Activated T-helper 1 cell treated with anti-CD3 and anti-CD28 coated beads, Interleukin-12 subunit alpha, Interleukin-12 subunit beta, Interleukin-2, Interleukin-4 antibody, amounts not matched to agents 30 ng/mL and 10 ng/mL and 1 ng/mL, durations not matched to agents 14 hours and 24 hours and 36 hours (primary cell): ENCODE results near the gene MAPK8IP3. TPM values are rescaled to one million over a fixed set of nuclear protein-coding genes. Genes with fewer than 3 reads are reported as not detected.

Experiments
- DNase-seq: peaks from one replicate; pipeline ENCODE4 v3.0.0; 2021; ENCODE audit warnings: low spot score
- H3K27ac Mint-ChIP-seq: one replicate; pipeline ENCODE4 v1.8.0; 2021; ENCODE audit warnings: mild to moderate bottlenecking, mixed read lengths
- H3K27me3 Mint-ChIP-seq: one replicate; pipeline ENCODE4 v1.8.0; 2022; ENCODE audit warnings: mild to moderate bottlenecking, moderate library complexity, mixed read lengths; ENCODE audit not compliant: insufficient read depth
- H3K36me3 Mint-ChIP-seq: one replicate; pipeline ENCODE4 v1.8.0; 2021; ENCODE audit warnings: low read depth, mixed read lengths
- H3K4me1 Mint-ChIP-seq: one replicate; pipeline ENCODE4 v1.8.0; 2021; ENCODE audit warnings: low read depth, mixed read lengths
- H3K4me3 Mint-ChIP-seq: one replicate; pipeline ENCODE4 v1.8.0; 2021; ENCODE audit warnings: mild to moderate bottlenecking, moderate library complexity, mixed read lengths
- H3K9me3 Mint-ChIP-seq: one replicate; pipeline ENCODE4 v1.8.0; 2021; ENCODE audit warnings: mixed read lengths
- intact Hi-C: fragments of 100-400 bp; cut with micrococcal nuclease; formaldehyde crosslinking; loops from one replicate; pipeline ENCODE4 v1.15.1; 2024
- total RNA-seq: library from RNA; stranded (reverse); gene quantifications from 2 replicates; pipeline ENCODE4 v1.2.3, GENCODE V29; 2022

The MAPK8IP3 gene
- total RNA-seq, 1 donor from 2014 or later: 84.6 TPM

DNA sequence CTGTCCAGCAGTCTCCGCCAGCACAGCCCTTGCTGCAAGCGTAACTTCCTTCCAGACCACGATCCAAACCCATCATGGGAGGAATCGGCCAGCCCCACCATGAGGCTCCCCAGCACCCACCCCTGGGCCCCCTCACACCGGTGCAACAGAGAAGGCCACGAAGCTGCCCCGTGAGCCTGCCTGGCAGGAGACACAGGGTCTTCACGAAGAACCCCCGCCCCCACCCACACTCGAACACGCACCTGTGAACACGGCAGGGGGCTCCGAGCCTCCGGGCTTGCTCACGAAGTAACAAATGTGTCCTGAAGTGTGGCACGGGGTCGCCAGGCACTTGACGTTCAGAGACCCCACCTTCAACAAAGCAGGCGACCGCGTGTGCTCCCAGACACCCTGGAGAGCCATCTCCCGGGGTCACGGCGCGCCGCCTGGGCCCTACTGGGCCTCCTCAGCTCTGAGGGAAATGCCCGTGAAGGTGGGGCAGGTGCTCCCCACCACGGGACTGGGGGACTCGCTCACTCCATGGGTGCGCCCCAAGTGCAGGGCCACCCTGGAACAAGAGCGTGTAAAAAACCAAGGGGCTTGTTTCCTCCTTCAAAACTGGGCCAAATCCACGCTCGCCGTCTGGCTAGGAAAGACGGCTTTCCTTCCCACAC, 113.0 kb downstream of the MAPK8IP3 start:
- Mint-ChIP-seq H3K4me3 (no peak overlapping the region), H3K36me3 (peaks cover 11% of the 10 kb centered on the region), H3K27me3 (no peaks in the 10 kb centered on the region), H3K27ac (no peak overlapping the region), H3K9me3 (no peaks in the 10 kb centered on the region), H3K4me1 (no peaks in the 10 kb centered on the region)
- DNase-seq: no peak
- intact Hi-C loops: no loop called here

DNA sequence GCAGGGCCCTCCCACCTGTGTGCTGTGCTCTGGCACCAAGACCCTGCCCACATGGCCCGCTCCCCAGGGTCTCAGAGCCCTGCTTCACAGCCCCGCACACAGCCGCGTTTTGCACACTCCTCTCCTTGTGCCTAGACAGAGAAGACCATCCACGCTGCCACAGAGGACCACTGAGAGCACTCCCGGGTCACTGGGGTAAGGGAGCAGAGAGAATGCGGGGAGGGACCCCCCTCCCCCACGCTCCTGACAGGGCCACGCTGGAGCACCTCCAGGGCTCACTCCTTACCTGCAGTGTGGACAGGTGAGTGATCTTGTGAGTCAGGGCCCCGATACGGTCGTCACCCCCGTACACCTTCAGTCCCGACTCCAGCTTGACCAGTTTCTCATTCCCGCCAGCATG, 113.6 kb downstream of the MAPK8IP3 start:
- DNase-seq: no peak
- Mint-ChIP-seq H3K27ac (no peak overlapping the region), H3K36me3 (peaks cover 11% of the 10 kb centered on the region), H3K4me3 (no peak overlapping the region), H3K27me3 (no peaks in the 10 kb centered on the region), H3K4me1 (peaks cover 5% of the 10 kb centered on the region), H3K9me3 (no peaks in the 10 kb centered on the region)
- intact Hi-C loops: no loop called here

Other genes with a start within 250 kb of the MAPK8IP3 start
- gene CLCN7, start 231.2 kb upstream of the MAPK8IP3 start, total RNA-seq: 61.7 and 68.7 TPM in 2 replicates
- gene PTX4, start 217.3 kb upstream of the MAPK8IP3 start, total RNA-seq: 0.20 TPM in 1 of 2 replicates, not detected in the other
- gene TELO2, start 212.8 kb upstream of the MAPK8IP3 start, total RNA-seq: 94.1 and 95.3 TPM in 2 replicates
- gene TMEM204, start 172.5 kb upstream of the MAPK8IP3 start, total RNA-seq: 22.8 and 23.7 TPM in 2 replicates
- gene IFT140, start 94.1 kb upstream of the MAPK8IP3 start, total RNA-seq: 8.8 and 9.5 TPM in 2 replicates
- gene CRAMP1, start 93.8 kb upstream of the MAPK8IP3 start, total RNA-seq: 38.6 and 38.7 TPM in 2 replicates
- 106 and 119 TPM in 2 replicates for gene JPT2, start 27.9 kb upstream of the MAPK8IP3 start, total RNA-seq
- gene NME3, start 65.3 kb downstream of the MAPK8IP3 start, total RNA-seq: 49.5 and 49.9 TPM in 2 replicates
- 31.0 and 32.7 TPM in 2 replicates for gene EME2, start 66.6 kb downstream of the MAPK8IP3 start, total RNA-seq
- 209 and 215 TPM in 2 replicates for gene MRPS34, start 66.9 kb downstream of the MAPK8IP3 start, total RNA-seq
- gene SPSB3, start 76.4 kb downstream of the MAPK8IP3 start, total RNA-seq: 30.3 and 30.8 TPM in 2 replicates
- gene NUBP2, start 76.8 kb downstream of the MAPK8IP3 start, total RNA-seq: 81.6 and 82.8 TPM in 2 replicates
- gene IGFALS, start 87.5 kb downstream of the MAPK8IP3 start, total RNA-seq: not detected in 2 replicates
- 57.8 and 58.7 TPM in 2 replicates for gene HAGH, start 120.6 kb downstream of the MAPK8IP3 start, total RNA-seq
- 19.4 and 20.2 TPM in 2 replicates for gene FAHD1, start 121.0 kb downstream of the MAPK8IP3 start, total RNA-seq
- not detected in 2 replicates for gene MEIOB, start 166.0 kb downstream of the MAPK8IP3 start, total RNA-seq
- not detected in 2 replicates for gene HS3ST6, start 212.2 kb downstream of the MAPK8IP3 start, total RNA-seq
- 22.1 and 26.1 TPM in 2 replicates for gene MSRB1, start 237.0 kb downstream of the MAPK8IP3 start, total RNA-seq
- gene RPL3L, start 248.5 kb downstream of the MAPK8IP3 start, total RNA-seq: 1.1 and 1.9 TPM in 2 replicates